K562 (cell line): ENCODE measurements around the gene RALGAPB. TPM values are rescaled to one million over a fixed set of nuclear protein-coding genes. Genes with fewer than 3 reads are reported as not detected.

Source experiments
- ATF7 ChIP-seq: fragments of 450-650 bp; IDR thresholded peaks from 2 replicates; pipeline ENCODE4 v1.7.1; 2014; ENCODE audit warnings: mild to moderate bottlenecking, moderate library complexity
- CC2D1A ChIP-seq: fragments of 450-650 bp; IDR thresholded peaks from 2 replicates; pipeline ENCODE4 v1.6.1; 2017; ENCODE audit warnings: mild to moderate bottlenecking
- HDAC8 ChIP-seq: fragments of 450-650 bp; IDR thresholded peaks from 2 replicates; pipeline ENCODE4 v1.6.1; 2016; ENCODE audit warnings: mild to moderate bottlenecking, missing genetic modification characterization, moderate library complexity, missing compliant biosample characterization
- MTF1 ChIP-seq: fragments of 250-450 bp; sonication (Bioruptor Pico); IDR thresholded peaks from 2 replicates; pipeline ENCODE4 v1.9.0; 2021; ENCODE audit warnings: moderate library complexity, mild to moderate bottlenecking, inconsistent platforms, borderline replicate concordance
- RFX1 ChIP-seq: fragments of 450-650 bp; IDR thresholded peaks from 2 replicates; pipeline ENCODE4 v1.6.1; 2016; ENCODE audit warnings: mild to moderate bottlenecking, moderate library complexity
- STAG1 ChIP-seq: sonication (generic); formaldehyde crosslinking; IDR thresholded peaks from 2 replicates; pipeline ENCODE4 v1.5.0; 2020; ENCODE audit warnings: missing genetic modification reagents, borderline replicate concordance
- ZNF384 ChIP-seq: IDR thresholded peaks from 2 replicates; pipeline ENCODE4 v1.6.1; 2012; ENCODE audit warnings: low read depth, low read length, improper control_type of control experiment
- polyA plus RNA-seq, 8 experiments: library from polyadenylated mRNA; depleted of rRNA in 4 of 8; stranded (reverse) in 5 of 8; unstranded in 3 of 8; fragments of >200 nt; fragmentation: Nextera tagmentation in 2 of 8; fragmentation: Illumina TruSeq in 1 of 8; extraction: Ambion mirVana in 2 of 8; extraction: Trizol in 1 of 8; gene quantifications; 2 replicates each; pipeline versions ENCODE4 v1.2.1 to v1.2.3, GENCODE V29; 2011 to 2014; ENCODE audit warnings: inconsistent platforms in 1 of 8, missing spikeins in 1 of 8
- total RNA-seq, 7 experiments: library from RNA; depleted of rRNA in 6 of 7; stranded (reverse); fragments of >200 nt in 6 of 7; fragmentation: Illumina TruSeq in 2 of 7; extraction: Trizol in 2 of 7; gene quantifications; 2 replicates each; pipeline versions ENCODE4 v1.2.1 to v1.2.3, GENCODE V29; 2011 to 2021; ENCODE audit warnings: low replicate concordance in 1 of 7
- TF ChIP-seq, protein P1 (sequence below): IDR thresholded peaks from 2 replicates; pipeline ENCODE4 v1.6.1; 2016; ENCODE audit warnings: missing genetic modification characterization, missing compliant biosample characterization
- TF ChIP-seq, protein P2 (sequence below): fragments of 450-650 bp; IDR thresholded peaks from 2 replicates; pipeline ENCODE4 v1.6.1; 2017; ENCODE audit warnings: mild to moderate bottlenecking, moderate library complexity
- TF ChIP-seq, protein P3 (sequence below), 2 experiments: fragments of 150-350 bp in 1 of 2; IDR thresholded peaks; 2 replicates each; pipeline ENCODE4 v1.6.1; 2012 to 2016; ENCODE audit warnings: low read depth in 2 of 2, low read length in 2 of 2, mild to moderate bottlenecking in 1 of 2, moderate library complexity in 1 of 2
- TF ChIP-seq, protein P4 (sequence below): fragments of 250-450 bp; sonication (Bioruptor Pico); IDR thresholded peaks from 2 replicates; pipeline ENCODE4 v1.5.0; 2021; ENCODE audit warnings: mild to moderate bottlenecking, moderate library complexity

Gene RALGAPB
- total and polyA plus RNA-seq, 9 of the 15 experiments (the other 6 are each of a cell fraction or from before 2014, with no cell fraction given), result 4.3 to 25.6 (median 13.6) TPM

- TF ChIP-seq, protein P1, sequence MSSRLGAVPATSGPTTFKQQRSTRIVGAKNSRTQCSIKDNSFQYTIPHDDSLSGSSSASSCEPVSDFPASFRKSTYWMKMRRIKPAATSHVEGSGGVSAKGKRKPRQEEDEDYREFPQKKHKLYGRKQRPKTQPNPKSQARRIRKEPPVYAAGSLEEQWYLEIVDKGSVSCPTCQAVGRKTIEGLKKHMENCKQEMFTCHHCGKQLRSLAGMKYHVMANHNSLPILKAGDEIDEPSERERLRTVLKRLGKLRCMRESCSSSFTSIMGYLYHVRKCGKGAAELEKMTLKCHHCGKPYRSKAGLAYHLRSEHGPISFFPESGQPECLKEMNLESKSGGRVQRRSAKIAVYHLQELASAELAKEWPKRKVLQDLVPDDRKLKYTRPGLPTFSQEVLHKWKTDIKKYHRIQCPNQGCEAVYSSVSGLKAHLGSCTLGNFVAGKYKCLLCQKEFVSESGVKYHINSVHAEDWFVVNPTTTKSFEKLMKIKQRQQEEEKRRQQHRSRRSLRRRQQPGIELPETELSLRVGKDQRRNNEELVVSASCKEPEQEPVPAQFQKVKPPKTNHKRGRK (tag), result no peak
- TF ChIP-seq, protein P2, sequence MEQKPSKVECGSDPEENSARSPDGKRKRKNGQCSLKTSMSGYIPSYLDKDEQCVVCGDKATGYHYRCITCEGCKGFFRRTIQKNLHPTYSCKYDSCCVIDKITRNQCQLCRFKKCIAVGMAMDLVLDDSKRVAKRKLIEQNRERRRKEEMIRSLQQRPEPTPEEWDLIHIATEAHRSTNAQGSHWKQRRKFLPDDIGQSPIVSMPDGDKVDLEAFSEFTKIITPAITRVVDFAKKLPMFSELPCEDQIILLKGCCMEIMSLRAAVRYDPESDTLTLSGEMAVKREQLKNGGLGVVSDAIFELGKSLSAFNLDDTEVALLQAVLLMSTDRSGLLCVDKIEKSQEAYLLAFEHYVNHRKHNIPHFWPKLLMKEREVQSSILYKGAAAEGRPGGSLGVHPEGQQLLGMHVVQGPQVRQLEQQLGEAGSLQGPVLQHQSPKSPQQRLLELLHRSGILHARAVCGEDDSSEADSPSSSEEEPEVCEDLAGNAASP, result no peak
- TF ChIP-seq STAG1 (no peak), ATF7 (no peak), MTF1 (no peak), CC2D1A (no peak), RFX1 (no peak), ZNF384 (no peak), HDAC8 (no peak)
- TF ChIP-seq, protein P3, sequence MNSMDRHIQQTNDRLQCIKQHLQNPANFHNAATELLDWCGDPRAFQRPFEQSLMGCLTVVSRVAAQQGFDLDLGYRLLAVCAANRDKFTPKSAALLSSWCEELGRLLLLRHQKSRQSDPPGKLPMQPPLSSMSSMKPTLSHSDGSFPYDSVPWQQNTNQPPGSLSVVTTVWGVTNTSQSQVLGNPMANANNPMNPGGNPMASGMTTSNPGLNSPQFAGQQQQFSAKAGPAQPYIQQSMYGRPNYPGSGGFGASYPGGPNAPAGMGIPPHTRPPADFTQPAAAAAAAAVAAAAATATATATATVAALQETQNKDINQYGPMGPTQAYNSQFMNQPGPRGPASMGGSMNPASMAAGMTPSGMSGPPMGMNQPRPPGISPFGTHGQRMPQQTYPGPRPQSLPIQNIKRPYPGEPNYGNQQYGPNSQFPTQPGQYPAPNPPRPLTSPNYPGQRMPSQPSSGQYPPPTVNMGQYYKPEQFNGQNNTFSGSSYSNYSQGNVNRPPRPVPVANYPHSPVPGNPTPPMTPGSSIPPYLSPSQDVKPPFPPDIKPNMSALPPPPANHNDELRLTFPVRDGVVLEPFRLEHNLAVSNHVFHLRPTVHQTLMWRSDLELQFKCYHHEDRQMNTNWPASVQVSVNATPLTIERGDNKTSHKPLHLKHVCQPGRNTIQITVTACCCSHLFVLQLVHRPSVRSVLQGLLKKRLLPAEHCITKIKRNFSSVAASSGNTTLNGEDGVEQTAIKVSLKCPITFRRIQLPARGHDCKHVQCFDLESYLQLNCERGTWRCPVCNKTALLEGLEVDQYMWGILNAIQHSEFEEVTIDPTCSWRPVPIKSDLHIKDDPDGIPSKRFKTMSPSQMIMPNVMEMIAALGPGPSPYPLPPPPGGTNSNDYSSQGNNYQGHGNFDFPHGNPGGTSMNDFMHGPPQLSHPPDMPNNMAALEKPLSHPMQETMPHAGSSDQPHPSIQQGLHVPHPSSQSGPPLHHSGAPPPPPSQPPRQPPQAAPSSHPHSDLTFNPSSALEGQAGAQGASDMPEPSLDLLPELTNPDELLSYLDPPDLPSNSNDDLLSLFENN (IDR thresholded peaks at IDR 0.05; ENCODE audit: low read depth in 2 of 2, low read length in 2 of 2), result no peak
- TF ChIP-seq, protein P4, sequence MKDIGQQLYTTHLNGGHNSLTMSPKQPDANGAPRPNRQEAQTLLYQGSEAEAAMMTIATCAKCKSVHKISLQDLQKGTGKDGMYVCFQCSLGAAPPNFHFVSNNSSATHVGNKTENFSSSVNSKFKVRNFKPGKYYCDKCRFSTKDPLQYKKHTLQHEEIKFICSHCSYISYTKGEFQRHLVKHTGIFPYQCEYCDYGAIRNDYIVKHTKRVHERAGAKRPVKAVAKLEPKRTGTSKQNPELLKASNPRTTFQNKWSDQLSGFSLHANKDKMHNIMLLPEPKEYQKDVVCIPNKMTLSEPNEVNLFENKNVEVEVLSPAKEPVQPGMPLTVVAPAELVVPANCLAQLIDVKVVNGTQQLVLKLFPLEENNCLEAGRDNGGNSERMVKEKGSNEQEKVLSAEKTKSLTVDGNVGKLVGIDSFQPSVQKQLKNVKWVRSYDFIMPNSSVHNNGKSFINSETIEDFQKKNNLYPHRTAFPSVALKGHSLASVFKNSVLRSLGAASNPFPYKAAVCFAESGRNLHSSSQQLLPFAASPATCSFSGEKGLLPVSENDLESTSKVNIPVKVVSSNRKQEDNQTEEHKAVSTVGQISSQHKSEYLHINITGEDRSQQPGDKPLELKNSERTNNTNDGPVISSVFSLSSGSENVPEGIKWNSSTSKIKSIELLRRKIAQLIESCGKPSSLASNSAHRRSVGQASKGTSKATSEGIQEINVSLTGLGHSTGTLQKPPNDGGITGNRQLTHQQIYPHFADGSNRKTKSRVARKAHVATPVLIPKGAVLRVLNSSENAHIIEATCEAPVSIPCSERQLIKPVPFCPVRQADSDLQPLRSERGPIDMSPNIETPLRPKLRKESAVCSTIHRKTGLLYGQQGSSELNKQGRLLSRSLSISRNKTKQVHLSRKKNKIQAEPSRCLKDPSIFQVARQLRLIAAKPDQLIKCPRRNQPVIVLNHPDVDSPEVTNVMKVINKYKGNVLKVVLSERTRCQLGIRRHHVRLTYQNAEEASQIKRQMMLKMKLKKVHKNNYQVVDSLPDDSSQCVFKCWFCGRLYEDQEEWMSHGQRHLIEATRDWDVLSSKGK, result no peak
Observed at GRCh38 chr20:38485041-38485440, 12.4 kb downstream of the RALGAPB start (continued).
